AG08395 (cell line): ENCODE results near the gene SPINK1.
"Not testable (repeated sequence)": the region's sequence is repeated elsewhere in the genome, so short reads cannot be mapped to it uniquely, and the experiment has no call there.

Source experiments
- DNase-seq: peaks from one replicate; pipeline ENCODE4 v3.0.0; 2012; ENCODE audit warnings: mixed read lengths, low spot score

The SPINK1 gene, protein sequence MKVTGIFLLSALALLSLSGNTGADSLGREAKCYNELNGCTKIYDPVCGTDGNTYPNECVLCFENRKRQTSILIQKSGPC

GRCh38 chr5:147831465-147831864, at the start of gene SPINK1:
SPINK1 (minus strand) TSS chr5:147831671; CDS start chr5:147831577, 94 bp downstream.
- DNase-seq = no peak

DNA sequence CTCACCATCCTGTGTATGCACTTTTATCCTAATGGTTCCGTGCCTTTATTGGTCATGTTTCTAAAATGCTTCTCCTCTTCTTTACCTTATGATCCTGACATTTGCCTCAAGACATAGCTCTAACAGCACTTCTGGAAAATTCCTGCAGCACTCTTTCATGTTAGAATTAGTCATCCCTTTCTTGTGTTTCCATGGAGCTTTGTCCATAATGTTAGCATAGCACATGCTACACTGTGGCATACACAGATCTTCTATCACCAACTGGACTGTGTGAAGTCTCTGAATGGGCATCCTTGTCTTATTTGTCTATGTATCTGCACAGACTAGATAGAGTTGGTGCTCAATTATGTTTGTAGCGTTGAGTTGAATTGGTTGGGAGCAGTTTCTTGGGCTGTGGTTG, 49.0 kb upstream of the SPINK1 start:
- no peak for DNase-seq

DNA sequence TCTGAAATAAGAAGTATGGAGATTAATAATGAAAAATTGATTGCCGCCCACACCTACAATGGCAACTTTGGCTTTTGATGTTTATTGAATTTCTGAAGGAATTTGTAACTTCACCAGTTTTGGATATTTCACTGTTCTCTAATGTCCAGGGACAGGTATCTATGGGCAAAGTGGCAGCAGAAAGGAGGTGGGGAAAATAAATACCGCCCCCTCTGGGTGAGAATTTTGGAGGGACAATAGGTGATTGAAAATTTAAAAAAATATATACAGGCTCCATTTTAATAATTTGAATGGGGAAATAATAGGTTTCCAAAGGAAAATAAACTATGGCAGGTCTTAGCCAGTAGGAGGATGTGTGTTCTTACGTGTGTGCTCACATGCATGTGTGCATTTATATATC, 48.3 kb upstream of the SPINK1 start:
- no peak for DNase-seq

DNA sequence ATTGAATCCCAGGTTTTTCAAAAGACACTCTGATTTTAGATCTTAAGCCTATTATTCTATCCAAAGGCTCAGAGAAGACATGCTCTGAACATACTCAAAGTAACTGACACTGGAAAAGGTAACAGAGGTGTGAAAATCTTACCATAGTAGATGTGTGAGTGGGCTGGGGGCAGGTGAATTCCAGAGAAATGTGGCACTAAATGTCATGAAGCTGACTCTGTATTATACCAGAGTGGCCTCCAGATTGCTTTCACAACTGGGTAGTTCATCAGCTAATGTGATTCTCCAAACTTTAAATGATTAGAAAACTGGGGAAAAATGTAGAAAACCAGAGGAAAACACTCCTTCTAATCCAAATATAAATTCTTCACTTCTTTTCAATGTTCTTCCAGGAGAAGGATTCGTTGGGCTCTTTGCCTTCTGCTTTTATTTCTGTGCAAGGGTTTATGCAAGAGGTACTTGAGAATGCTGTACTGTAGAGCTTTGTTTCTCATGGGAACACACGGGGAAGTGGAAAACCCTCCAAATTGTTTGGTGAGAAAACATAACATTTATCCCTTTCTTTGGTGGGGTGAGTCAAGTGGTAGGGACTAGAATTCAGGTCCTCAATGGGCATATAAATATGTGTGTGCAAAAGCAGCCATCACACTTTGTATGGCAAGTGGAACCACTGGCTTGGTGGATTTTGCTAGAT, 46.7 kb upstream of the SPINK1 start, which contains the start of gene SCGB3A2:
SCGB3A2 (plus strand) TSS at position 646 of the 694 bp plus-strand sequence. CDS start 93 bp downstream, outside the sequence.
- no peak for DNase-seq

- no peak for DNase-seq
Observed at GRCh38 chr5:147876626-147877025, 45.2 kb upstream of the SPINK1 start.

DNA sequence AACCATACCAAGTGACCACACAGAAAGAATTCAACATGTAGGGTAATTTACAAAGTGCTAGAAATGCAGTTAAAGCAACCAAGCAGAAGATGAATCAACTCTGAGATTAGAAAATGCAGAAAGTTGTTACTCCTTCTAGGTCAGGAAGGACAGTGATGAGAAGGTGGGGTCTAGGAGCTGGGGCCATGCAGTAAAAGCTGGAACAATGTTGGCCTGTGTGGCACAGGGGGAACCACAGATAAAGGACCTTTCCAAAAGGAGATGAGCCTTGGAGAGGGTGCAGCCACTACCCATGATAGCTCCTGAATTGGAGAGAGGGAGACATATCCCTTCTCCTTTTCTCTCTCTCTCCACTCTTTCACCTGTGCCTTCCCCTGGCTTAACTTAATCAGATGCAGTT, 44.7 kb upstream of the SPINK1 start:
- no peak for DNase-seq

- DNase-seq = no peak
Observed at GRCh38 chr5:147874910-147875367, 43.5 kb upstream of the SPINK1 start.

DNA sequence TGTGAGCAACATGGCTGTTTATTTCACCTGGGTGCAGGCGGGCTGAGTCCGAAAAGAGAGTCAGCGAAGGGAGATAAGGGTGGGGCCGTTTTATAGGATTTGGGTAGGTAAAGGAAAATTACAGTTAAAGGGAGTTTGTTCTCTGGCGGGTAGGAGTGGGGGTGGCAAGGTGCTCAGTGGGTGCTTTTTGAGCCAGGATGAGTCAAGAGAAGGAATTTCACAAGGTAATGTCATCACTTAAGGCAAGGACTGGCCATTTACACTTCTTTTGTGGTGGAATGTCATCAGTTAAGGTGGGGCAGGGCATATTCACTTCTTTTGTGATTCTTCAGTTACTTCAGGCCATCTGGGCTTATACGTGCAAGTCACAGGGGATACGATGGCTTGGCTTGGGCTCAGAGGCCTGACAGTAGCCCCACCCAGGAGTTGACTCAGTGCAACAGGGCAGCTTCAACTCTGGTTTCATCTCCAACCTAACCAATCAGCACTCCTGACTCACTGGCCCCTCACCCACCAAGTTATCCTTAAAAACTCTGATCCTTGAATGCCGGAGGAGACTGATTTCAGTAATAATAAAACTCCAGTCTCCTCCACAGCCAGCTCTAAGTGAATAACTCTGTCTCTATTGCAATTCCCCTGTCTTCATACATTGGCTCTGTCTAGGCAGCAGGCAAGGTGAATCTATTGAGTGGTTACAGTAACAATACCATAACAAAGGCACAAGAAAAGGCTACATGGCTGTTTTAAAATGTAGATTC, 42.8 kb upstream of the SPINK1 start:
- DNase-seq = not testable (repeated sequence)

DNA sequence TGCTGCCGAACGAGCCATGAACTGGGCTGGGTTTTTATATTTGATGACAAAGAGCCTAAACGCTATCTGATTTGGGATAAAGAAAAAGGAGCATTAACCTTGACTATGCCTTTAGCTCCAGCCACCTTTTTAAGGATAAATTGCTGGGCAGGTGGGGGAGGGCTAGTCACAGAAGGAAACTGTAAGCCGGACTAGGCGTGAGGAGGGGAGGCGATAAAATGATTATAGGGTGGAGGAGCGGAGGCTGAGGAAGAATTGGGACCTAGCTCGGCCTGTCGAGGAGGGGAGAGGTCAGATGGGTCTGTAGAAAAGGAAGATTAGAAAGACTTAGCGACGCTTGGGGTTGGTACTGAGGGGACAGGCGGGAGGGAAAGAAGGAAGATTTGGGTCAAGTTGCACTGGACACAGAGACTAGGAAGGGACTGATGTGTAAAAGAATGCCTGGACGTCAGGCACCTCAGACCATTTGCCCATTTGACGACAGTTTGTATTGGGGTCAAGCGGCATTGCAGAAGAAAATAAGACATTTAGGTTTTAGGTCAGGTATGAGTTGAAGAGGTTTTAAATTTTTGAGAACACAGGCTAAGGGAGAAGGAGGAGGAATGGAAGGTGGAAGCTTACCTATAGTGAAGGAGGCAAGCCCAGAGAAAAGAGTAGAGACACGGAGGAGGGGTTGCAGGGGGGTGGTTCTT, 41.4 kb upstream of the SPINK1 start:
- not testable (repeated sequence) for DNase-seq

DNA sequence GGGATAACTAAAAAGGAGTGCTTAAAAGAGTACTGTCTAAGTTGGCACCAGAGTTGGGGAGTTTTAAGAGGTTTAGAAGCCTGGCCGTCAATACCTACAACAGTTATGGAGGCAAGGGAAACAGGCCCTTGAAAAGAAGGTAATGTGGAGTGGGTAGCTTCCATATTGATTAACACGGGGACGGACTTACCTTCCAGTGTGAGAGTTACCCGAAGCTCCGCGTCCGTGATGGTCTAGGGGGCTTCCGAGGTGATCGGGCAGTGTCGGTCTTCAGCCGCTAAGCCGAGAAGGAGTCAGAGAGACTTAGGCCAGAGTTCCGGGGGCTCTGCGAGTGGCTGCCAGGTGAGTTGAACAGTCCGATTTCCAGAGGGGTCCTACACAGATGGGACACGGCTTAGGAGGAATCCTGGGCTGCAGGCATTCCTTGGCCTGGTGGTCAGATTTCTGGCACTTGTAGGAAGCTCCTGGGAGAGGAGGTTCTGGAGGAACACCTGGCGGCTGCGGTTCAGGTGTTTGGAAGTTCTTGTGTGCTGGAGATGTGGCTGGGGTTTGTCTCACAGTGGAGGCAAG, 40.6 kb upstream of the SPINK1 start:
- DNase-seq = not testable (repeated sequence)

GRCh38 chr5:147869892-147870291, 38.4 kb upstream of the SPINK1 start:
- not testable (repeated sequence) for DNase-seq

DNA sequence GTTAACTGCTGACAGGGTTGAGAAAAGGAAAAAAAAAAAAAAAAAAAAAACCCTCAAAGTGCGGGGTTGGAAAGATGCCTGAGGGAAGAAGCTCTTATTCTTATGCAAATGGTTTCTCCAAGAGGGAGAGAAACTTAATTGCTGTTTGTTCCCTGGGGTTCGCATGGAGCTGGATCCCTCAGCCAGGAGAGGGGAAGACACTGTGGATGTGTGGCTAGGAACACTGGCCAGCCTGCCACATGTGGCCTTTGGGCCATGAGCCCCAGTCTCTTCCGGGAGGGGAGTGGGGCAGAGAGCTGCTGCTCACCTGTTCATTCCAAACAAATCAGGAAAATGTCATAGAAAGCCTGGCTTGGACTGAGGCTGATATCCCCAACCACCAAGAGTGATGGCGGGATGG, 37.6 kb upstream of the SPINK1 start:
- DNase-seq = no peak

- DNase-seq = no peak
Observed at GRCh38 chr5:147863454-147864158, 32.1 kb upstream of the SPINK1 start.

DNA sequence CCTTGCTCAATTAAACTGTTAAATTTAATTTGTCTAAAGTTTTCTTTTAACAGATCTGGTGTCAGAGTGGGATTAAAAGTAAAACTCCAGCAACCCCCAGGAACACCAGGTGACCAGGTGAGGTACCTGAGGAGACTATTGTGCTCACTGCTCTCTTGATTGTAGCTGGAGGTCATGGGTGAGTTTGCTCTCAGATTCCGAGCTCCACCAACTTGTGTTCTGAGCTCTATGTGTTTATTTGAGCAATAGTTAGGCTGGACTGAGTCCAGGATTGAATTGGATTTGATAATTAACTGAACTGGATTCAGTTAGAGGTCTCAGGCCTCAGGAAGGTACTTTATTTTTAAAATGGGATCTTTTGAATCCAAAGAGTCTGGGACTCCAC, 29.2 kb upstream of the SPINK1 start:
- no peak for DNase-seq

DNA sequence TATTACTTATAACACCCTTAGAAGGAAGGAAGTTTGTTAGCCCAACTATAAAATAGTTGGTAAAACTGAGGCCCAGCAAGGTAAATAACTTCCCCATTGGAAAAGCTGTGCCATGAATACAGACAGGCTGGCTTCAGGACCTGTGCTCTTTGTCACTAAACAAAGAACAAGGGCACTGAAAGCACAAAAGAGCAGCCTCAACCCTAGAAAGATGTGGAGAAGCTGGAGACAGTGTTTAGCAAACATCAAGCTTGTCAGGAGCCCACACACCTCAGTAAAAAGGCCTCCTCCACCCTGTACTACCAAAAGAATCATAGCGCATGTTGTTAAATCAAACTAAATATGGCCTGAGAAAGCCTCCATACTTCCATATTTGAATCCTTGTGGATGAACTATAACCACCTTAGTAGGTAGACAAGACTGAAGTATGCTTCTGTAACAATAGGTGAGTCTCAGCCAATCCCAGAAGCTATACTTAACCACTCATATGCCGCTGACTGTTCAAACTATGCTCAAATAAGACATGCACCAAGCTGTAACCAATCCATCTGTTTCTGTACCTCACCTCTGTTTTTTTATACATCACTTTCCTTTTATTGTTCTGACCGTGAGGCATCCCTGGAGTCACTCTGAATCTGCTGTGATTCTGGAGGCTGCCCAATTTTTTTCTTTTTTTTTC, 28.6 kb upstream of the SPINK1 start:
- no peak for DNase-seq

- DNase-seq = no peak
Observed at GRCh38 chr5:147858565-147858964, 27.1 kb upstream of the SPINK1 start.

- peak; percentile 58 for DNase-seq
Observed at GRCh38 chr5:147857302-147858129, 26.0 kb upstream of the SPINK1 start.

DNA sequence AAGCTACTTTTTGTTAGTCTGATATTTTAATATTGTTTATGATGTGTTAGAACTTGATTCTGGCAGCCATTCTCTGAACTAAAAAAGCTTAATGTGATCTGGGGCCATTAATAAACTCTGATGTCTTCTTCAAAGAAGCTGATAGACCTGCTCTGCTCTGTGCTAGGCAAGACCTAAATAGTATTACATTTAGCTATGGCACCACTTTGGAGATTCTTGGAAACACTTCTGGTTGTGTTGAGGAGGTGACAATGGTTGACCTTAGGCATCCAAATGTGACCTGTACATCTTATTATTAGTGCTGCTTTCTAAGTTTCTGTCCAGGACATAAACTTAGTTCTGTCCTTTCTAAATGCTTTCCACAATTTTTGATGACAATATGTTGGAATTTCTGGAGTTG, 25.3 kb upstream of the SPINK1 start:
- DNase-seq = no peak

DNA sequence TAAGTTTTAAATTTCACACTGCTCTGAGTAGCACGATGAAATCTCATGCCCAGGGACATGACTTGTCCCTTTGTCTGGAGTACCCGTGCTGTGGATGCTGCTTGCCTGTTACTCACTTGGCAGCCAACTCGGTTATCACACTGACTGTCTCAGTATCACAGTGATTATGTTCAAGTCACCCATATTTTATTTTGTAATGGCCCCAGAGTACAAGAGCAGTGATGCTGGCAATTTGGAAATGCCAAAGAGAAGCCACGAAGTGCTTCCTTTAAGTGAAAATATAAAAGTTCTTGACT, 24.3 kb upstream of the SPINK1 start:
- DNase-seq = no peak
